Dermis blood vessel endothelial cell (primary cell): ENCODE data around the gene ERI2. TPM values are rescaled to one million over a fixed set of nuclear protein-coding genes. Genes with fewer than 3 reads are reported as not detected.
A peak's percentile ranks its signal among the peaks of the same experiment; 100 is the strongest.

Experiments
- DNase-seq: peaks from one replicate; pipeline ENCODE4 v3.0.0; 2010
- total RNA-seq: library from RNA; depleted of rRNA; stranded (reverse); fragments of >200 nt; gene quantifications from 2 replicates; pipeline ENCODE4 v1.2.3, GENCODE V29; 2014

The ERI2 gene
- 14.3 and 18.4 TPM in 2 replicates for total RNA-seq

- peak; percentile 96 for DNase-seq
Measured at GRCh38 chr16:20806168-20807050, at the start of gene ERI2, which contains the start of gene REXO5. ERI2 (minus strand) TSS chr16:20806472; CDS start chr16:20806430, 42 bp downstream. REXO5 (plus strand) TSS chr16:20806527; CDS start chr16:20806954, 427 bp downstream.

GRCh38 chr16:20854963-20855362 is 48.7 kb upstream of the ERI2 start:
- no peak for DNase-seq

- DNase-seq: peak; percentile 52
Measured at GRCh38 chr16:20853981-20854620, 47.8 kb upstream of the ERI2 start.

GRCh38 chr16:20853143-20853542 is 46.9 kb upstream of the ERI2 start:
- DNase-seq: no peak

- DNase-seq: peak; percentile 76
Measured at GRCh38 chr16:20851601-20852000, 45.3 kb upstream of the ERI2 start.

- DNase-seq: peak; percentile 63
Measured at GRCh38 chr16:20850981-20851380, 44.7 kb upstream of the ERI2 start.

- peak; percentile 86 for DNase-seq
Measured at GRCh38 chr16:20849589-20850390, 43.5 kb upstream of the ERI2 start.

- DNase-seq: no peak
Measured at GRCh38 chr16:20847550-20847949, 41.3 kb upstream of the ERI2 start.

GRCh38 chr16:20846551-20846950 is 40.3 kb upstream of the ERI2 start:
- no peak for DNase-seq

GRCh38 chr16:20846030-20846429 is 39.8 kb upstream of the ERI2 start:
- no peak for DNase-seq

GRCh38 chr16:20844588-20844987 is 38.3 kb upstream of the ERI2 start:
- DNase-seq: peak; percentile 27

- no peak for DNase-seq
Measured at GRCh38 chr16:20844054-20844453, 37.8 kb upstream of the ERI2 start.

GRCh38 chr16:20839504-20839903 is 33.2 kb upstream of the ERI2 start:
- no peak for DNase-seq

- DNase-seq: no peak
Measured at GRCh38 chr16:20838240-20838639, 32.0 kb upstream of the ERI2 start.

GRCh38 chr16:20833086-20833485 is 26.8 kb upstream of the ERI2 start:
- no peak for DNase-seq

- no peak for DNase-seq
Measured at GRCh38 chr16:20830372-20830771, 24.1 kb upstream of the ERI2 start.

GRCh38 chr16:20829536-20829935 is 23.3 kb upstream of the ERI2 start:
- no peak for DNase-seq

GRCh38 chr16:20826039-20826566 is 19.8 kb upstream of the ERI2 start:
- no peak for DNase-seq

GRCh38 chr16:20822521-20823325 is 16.5 kb upstream of the ERI2 start:
- no peak for DNase-seq

GRCh38 chr16:20821682-20822081 is 15.4 kb upstream of the ERI2 start:
- DNase-seq: no peak

GRCh38 chr16:20818929-20819585 is 12.8 kb upstream of the ERI2 start:
- DNase-seq: no peak
